Brain microvascular endothelial cell (primary cell): ENCODE results near the gene C15orf61.
A peak's percentile ranks its signal among the peaks of the same experiment; 100 is the strongest.

Experiments used
- DNase-seq: peaks from one replicate; pipeline ENCODE4 v3.0.0-alpha.2; 2020
- H3K27ac ChIP-seq: fragments of 250-450 bp; sonication (Bioruptor Pico); 2 replicates; pipeline ENCODE4 v1.5.1; 2020; ENCODE audit warnings: mild to moderate bottlenecking, moderate library complexity
- H3K27me3 ChIP-seq: fragments of 250-450 bp; sonication (Bioruptor Pico); replicated peaks from 2 replicates; pipeline ENCODE4 v1.5.1; 2020; ENCODE audit warnings: mild to moderate bottlenecking
- H3K36me3 ChIP-seq: fragments of 250-450 bp; sonication (Bioruptor Pico); replicated peaks from 2 replicates; pipeline ENCODE4 v1.5.1; 2020; ENCODE audit warnings: mild to moderate bottlenecking
- H3K4me3 ChIP-seq: 2 replicates; pipeline ENCODE4 v1.5.1; 2011; ENCODE audit warnings: low read depth, mild to moderate bottlenecking, control low read depth, low read length, moderate library complexity
- in situ Hi-C: cut with HindIII; loops from 2 replicates; pipeline ENCODE4 v1.10.0; 2017; ENCODE audit warnings: low sequenced_read_pairs, low pct_ligation_motif_present
- TF ChIP-seq, protein P1 (sequence below): IDR thresholded peaks from 2 replicates; pipeline ENCODE4 v1.5.1; 2011; ENCODE audit warnings: low read depth, mild to moderate bottlenecking, moderate library complexity, low read length, control low read depth, inconsistent platforms; ENCODE audit errors: missing control alignments

The C15orf61 gene

DNA sequence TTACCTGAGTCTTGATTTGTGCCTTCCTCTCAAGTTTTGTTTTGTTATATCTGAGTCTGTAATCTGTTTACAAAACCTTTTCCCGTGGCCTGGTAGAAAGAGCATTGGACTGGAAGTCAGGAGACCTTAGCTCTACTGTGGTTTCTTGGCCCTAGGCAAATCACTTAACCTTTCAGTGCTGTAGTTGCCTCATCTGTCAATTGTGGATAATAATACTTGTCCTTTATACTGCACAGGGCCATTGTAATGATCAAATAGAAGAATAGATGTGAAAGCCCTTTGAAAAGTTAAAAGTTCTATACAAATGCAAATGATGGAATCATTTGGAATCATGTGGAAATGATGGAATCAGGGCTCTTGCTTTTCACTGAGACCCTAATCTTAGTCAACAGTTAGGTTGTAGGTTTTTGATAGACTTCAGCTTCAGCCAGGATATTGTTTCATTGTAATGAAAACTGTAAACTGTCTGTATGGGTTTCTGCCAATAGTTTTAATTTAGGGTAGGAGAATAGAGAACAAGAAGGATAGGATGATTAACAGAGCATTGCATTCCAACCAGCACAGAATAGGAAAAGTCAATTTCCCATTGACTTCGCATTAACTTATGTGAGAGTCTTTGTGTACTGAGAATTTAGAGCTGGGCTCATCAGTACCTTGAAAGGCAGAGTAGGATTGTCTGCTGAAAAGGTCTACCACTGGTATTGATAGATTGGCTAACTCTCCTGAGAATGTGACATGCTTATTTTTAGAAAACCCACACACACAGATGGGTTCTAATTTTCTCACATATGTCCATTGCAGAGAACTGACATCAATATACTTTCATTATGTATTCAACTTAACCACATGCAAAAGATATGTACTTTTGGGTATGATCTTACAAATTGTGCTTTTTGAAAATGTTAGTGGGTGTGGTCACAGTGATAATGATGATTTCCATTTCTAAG is 43.4 kb downstream of the C15orf61 start:
- no peaks in the 10 kb centered on the region for H3K36me3 ChIP-seq
- TF ChIP-seq, protein P1, sequence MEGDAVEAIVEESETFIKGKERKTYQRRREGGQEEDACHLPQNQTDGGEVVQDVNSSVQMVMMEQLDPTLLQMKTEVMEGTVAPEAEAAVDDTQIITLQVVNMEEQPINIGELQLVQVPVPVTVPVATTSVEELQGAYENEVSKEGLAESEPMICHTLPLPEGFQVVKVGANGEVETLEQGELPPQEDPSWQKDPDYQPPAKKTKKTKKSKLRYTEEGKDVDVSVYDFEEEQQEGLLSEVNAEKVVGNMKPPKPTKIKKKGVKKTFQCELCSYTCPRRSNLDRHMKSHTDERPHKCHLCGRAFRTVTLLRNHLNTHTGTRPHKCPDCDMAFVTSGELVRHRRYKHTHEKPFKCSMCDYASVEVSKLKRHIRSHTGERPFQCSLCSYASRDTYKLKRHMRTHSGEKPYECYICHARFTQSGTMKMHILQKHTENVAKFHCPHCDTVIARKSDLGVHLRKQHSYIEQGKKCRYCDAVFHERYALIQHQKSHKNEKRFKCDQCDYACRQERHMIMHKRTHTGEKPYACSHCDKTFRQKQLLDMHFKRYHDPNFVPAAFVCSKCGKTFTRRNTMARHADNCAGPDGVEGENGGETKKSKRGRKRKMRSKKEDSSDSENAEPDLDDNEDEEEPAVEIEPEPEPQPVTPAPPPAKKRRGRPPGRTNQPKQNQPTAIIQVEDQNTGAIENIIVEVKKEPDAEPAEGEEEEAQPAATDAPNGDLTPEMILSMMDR: no peak
- in situ Hi-C loops: no loop called here
- H3K27me3 ChIP-seq: no peaks in the 10 kb centered on the region
- DNase-seq: no peak
- H3K27ac ChIP-seq: no peak overlapping the region
- no peak overlapping the region for H3K4me3 ChIP-seq

DNA sequence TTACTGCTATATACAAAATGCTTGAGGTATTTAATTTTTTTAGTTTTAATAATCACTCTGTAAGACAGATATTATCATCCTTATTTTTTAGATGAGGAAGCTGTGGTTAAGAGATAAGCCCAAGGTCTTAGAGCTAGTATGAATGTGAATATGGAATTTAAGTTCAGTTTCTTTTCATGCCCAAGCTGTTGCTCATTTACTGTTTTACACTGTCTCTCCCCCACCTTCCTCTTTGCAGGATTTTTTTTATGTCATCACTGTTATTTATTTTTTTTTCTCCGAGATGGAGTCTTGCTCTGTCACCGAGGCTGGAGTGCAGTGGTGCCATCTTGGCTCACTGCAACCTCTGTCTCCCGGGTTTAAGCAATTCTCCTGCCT is 44.0 kb downstream of the C15orf61 start:
- Histone ChIP-seq H3K27me3 (no peaks in the 10 kb centered on the region), H3K4me3 (no peak overlapping the region), H3K36me3 (no peaks in the 10 kb centered on the region), H3K27ac (no peak overlapping the region)
- in situ Hi-C loops: no loop called here
- DNase-seq: peak; percentile 28
- TF ChIP-seq, protein P1: no peak

DNA sequence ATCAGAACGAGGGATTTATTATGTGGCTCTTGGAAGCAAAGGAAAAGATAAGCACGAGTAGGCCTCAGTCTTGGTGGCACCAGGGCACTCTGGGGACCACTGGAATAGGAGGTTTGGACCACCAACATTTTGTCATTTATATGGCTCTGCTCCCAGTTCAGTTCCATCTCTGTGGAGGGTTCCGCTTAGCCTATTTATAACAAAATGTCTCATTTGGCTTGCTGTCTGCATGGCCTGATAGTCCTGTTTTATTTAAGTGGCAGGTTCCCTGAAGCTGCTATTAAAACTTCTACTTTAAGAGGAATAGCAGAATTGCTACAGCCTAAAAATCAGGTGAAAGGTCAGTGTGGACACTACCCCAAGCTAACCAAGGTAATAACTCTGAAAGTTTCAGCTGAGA is 48.7 kb downstream of the C15orf61 start:
- TF ChIP-seq, protein P1: no peak
- DNase-seq: no peak
- H3K27me3 ChIP-seq: no peaks in the 10 kb centered on the region
- H3K4me3 ChIP-seq: no peak overlapping the region
- H3K36me3 ChIP-seq: no peaks in the 10 kb centered on the region
- in situ Hi-C loops: no loop called here
- no peak overlapping the region for H3K27ac ChIP-seq

DNA sequence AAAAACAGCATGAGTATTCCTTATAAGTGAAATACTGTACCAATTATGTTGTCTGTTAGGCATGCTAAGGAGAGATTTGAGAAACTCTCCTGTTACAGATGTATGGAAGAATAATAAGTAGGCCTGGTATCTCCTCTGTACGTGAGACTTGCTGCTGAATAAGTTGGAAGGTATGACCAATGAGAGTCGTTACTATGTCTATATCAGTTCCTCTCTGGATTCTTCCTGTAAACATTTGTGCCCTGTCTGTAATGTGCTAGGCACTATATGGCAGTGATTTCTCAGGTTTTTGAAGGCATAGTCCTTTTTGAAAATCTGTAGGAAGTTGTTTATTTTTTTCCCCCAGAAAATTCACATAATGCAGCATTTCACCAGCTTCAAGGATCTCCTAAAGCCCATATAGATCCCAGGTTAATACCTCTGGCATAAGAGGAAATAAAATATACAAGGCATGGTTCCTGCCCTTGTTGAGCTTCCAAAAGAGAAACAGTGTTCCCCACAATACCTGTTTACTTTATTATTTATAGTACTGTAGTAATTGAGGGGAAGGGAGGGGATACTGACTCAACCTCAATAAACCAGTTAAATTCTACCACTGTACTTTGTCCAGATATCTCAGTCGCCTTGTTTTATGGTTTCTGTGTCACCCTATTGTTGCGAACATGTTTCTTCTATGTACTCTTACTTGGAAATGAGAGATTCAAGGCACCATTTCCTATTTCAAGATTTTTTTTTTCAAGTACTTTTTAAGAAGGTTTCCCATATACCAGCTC is 50.1 kb downstream of the C15orf61 start:
- DNase-seq: no peak
- Histone ChIP-seq H3K36me3 (no peaks in the 10 kb centered on the region), H3K4me3 (no peak overlapping the region), H3K27me3 (no peaks in the 10 kb centered on the region), H3K27ac (no peak overlapping the region)
- TF ChIP-seq, protein P1: no peak
- in situ Hi-C loops: no loop called here

DNA sequence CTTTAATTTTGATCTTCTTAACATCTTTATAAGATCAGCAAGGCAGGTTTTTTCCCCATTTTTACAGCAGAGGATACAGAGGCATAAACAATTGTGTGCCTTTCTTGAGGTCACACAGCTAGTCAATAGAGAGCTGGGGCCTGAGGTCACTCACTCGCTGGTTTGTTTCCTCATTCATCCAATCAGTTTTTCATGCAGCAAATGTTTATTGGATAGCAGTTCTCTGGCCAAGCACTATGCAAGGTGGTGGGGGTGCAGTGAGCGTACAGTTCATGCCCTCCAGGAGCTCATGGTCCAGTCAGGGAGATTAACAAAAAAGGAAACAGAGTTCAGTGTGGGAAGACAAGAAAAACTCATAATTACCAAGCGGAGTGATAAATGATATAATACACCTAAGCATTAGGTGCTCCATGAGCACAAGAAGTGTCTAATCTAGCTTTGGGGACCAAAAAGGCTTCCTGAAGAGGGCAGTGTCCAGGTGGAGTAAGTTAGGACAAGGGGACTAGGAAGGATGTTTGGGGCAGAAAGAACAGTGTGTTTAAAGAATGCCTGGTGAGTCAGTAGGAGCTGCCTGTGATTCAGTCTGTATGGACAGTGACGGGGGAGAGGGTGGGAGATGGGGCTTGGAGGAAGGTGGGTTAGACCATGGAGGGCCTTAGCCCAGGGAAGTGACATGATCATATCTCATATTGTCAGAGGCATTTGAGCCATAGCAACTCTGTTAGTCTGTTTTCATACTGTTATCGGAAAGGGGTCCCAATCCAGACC is 50.9 kb downstream of the C15orf61 start:
- Histone ChIP-seq H3K27me3 (no peaks in the 10 kb centered on the region), H3K27ac (no peak overlapping the region), H3K4me3 (no peak overlapping the region), H3K36me3 (no peaks in the 10 kb centered on the region)
- in situ Hi-C loops: no loop called here
- TF ChIP-seq, protein P1: peak; percentile 4
- no peak for DNase-seq
